Smooth muscle cell (in vitro differentiated cells): ENCODE data around the gene RFC5. TPM values are rescaled to one million over a fixed set of nuclear protein-coding genes. Genes with fewer than 3 reads are reported as not detected.
"Not testable (repeated sequence)": the region's sequence is repeated elsewhere in the genome, so short reads cannot be mapped to it uniquely, and the experiment has no call there.

Experiments
- DNase-seq: peaks from one replicate; lab custom pipeline; 2025; ENCODE audit not compliant: unreplicated experiment; lab: John Stamatoyannopoulos, UW
- H2AFZ ChIP-seq: fragments of 200-600 bp; sonication (generic); 2 replicates; pipeline ENCODE4 v1.6.0; 2016; ENCODE audit warnings: antibody characterized with exemption, low read depth, mild to moderate bottlenecking
- H3F3A ChIP-seq: fragments of 200-600 bp; sonication (generic); 2 replicates; pipeline ENCODE4 v1.6.0; 2017; ENCODE audit warnings: antibody characterized with exemption, low read depth
- H3K27ac ChIP-seq: fragments of 200-600 bp; sonication (generic); 2 replicates; pipeline ENCODE4 v1.5.1; 2016; ENCODE audit warnings: low read depth, mild to moderate bottlenecking
- H3K27me3 ChIP-seq: fragments of 200-600 bp; sonication (generic); 2 replicates; pipeline ENCODE4 v1.6.1; 2016; ENCODE audit warnings: low read depth, mild to moderate bottlenecking
- H3K36me3 ChIP-seq: fragments of 200-600 bp; sonication (generic); 2 replicates; pipeline ENCODE4 v1.5.1; 2016; ENCODE audit warnings: low read depth
- H3K4me1 ChIP-seq: fragments of 200-600 bp; sonication (generic); 2 replicates; pipeline ENCODE4 v1.5.1; 2016; ENCODE audit warnings: low read depth
- H3K4me2 ChIP-seq: fragments of 200-600 bp; sonication (generic); 2 replicates; pipeline ENCODE4 v1.6.0; 2016; ENCODE audit warnings: mild to moderate bottlenecking
- H3K4me3 ChIP-seq: fragments of 200-600 bp; sonication (generic); 2 replicates; pipeline ENCODE4 v1.5.1; 2016; ENCODE audit warnings: mild to moderate bottlenecking
- H3K79me2 ChIP-seq: fragments of 200-600 bp; sonication (generic); 2 replicates; pipeline ENCODE4 v1.6.0; 2016; ENCODE audit warnings: low read depth, mild to moderate bottlenecking
- H3K9ac ChIP-seq: fragments of 200-600 bp; sonication (generic); 2 replicates; pipeline ENCODE4 v1.6.0; 2016; ENCODE audit warnings: low read depth
- H3K9me3 ChIP-seq: fragments of 200-600 bp; sonication (generic); replicated peaks from 2 replicates; pipeline ENCODE4 v1.5.1; 2016; ENCODE audit warnings: low read depth
- H4K20me1 ChIP-seq: fragments of 200-600 bp; sonication (generic); 2 replicates; pipeline ENCODE4 v1.6.0; 2016; ENCODE audit warnings: low read depth
- WGBS: methylation state at CpG from one replicate; pipeline ENCODE4 v1.1.7; 2016; ENCODE audit warnings: low lambda C conversion rate; 5-methylcytosine and 5-hydroxymethylcytosine counted together
- polyA plus RNA-seq: library from polyadenylated mRNA; unstranded; fragments of >200 nt; fragmentation: Nextera tagmentation; extraction: Ambion mirVana; gene quantifications from 2 replicates; pipeline ENCODE4 v1.2.1, GENCODE V29; 2016
- total RNA-seq: library from RNA; depleted of rRNA; stranded (reverse); fragments of >200 nt; gene quantifications from 2 replicates; pipeline ENCODE4 v1.2.3, GENCODE V29; 2014
- TF ChIP-seq, protein P1 (sequence below): fragments of 200-600 bp; sonication (generic); IDR thresholded peaks from 2 replicates; pipeline ENCODE4 v1.5.1; 2017; ENCODE audit warnings: borderline replicate concordance, mild to moderate bottlenecking, antibody characterized with exemption; ENCODE audit not compliant: insufficient read depth, poor library complexity, severe bottlenecking

Gene RFC5
- total and polyA plus RNA-seq, 2 experiments from 2014 or later, result 16.4 to 27.1 TPM

GRCh38 chr12:118015944-118016343 lies 559 bp upstream of the RFC5 start:
- Histone ChIP-seq H4K20me1 (no peaks in the 10 kb centered on the region), H3K4me2 (peak overlapping the region; percentile 98), H3K4me3 (peak overlapping the region; percentile 93), H3K27me3 (no peaks in the 10 kb centered on the region), H3K4me1 (peaks cover 10% of the 10 kb centered on the region), H3F3A (no peaks in the 10 kb centered on the region), H3K36me3 (no peaks in the 10 kb centered on the region), H3K9ac (no peak overlapping the region), H3K79me2 (peaks cover 7% of the 10 kb centered on the region), H2AFZ (peak overlapping the region; percentile 96), H3K9me3 (no peaks in the 10 kb centered on the region), H3K27ac (no peak overlapping the region)
- WGBS, result 56% methylated on average over 9 of the region's 9 CpGs
- TF ChIP-seq, protein P1, sequence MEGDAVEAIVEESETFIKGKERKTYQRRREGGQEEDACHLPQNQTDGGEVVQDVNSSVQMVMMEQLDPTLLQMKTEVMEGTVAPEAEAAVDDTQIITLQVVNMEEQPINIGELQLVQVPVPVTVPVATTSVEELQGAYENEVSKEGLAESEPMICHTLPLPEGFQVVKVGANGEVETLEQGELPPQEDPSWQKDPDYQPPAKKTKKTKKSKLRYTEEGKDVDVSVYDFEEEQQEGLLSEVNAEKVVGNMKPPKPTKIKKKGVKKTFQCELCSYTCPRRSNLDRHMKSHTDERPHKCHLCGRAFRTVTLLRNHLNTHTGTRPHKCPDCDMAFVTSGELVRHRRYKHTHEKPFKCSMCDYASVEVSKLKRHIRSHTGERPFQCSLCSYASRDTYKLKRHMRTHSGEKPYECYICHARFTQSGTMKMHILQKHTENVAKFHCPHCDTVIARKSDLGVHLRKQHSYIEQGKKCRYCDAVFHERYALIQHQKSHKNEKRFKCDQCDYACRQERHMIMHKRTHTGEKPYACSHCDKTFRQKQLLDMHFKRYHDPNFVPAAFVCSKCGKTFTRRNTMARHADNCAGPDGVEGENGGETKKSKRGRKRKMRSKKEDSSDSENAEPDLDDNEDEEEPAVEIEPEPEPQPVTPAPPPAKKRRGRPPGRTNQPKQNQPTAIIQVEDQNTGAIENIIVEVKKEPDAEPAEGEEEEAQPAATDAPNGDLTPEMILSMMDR, result no peak
- DNase-seq, result no peak

GRCh38 chr12:118017926-118018325 lies 1.4 kb downstream of the RFC5 start:
- H3K79me2 ChIP-seq, result peaks cover 7% of the 10 kb centered on the region
- no peaks in the 10 kb centered on the region for H3K36me3 ChIP-seq
- H3K4me1 ChIP-seq, result peaks cover 10% of the 10 kb centered on the region
- no peaks in the 10 kb centered on the region for H3K9me3 ChIP-seq
- no peaks in the 10 kb centered on the region for H3F3A ChIP-seq
- no peak overlapping the region for H3K27ac ChIP-seq
- H3K9ac ChIP-seq, result no peak overlapping the region
- H2AFZ ChIP-seq, result no peak overlapping the region
- no peak for DNase-seq
- no peak overlapping the region for H3K4me3 ChIP-seq
- H3K27me3 ChIP-seq, result no peaks in the 10 kb centered on the region
- H4K20me1 ChIP-seq, result no peaks in the 10 kb centered on the region
- H3K4me2 ChIP-seq, result no peak overlapping the region
- TF ChIP-seq, protein P1, result no peak

DNA sequence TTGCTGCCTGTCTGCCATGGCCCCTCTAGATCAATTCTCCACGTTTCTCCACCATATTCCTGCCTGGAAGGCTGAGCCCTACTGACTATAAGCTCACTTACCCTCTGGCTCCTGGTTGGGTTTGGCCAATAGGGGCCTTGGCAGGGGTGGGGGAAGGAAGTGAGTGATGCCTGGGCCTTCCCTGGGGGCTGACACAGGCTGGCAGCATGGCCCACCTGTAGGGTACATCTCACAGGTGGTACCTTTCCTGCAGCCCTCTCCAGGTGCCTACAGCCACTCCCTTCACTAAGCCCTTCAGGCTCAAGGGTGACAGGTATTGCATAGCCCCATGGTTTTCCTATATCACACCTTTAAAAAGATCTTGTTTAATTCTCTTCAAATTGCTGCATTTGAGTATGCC lies 3.5 kb downstream of the RFC5 start:
- DNase-seq, result no peak
- no peak overlapping the region for H3K9ac ChIP-seq
- TF ChIP-seq, protein P1, result no peak
- no peaks in the 10 kb centered on the region for H4K20me1 ChIP-seq
- no peaks in the 10 kb centered on the region for H3F3A ChIP-seq
- H3K36me3 ChIP-seq, result no peaks in the 10 kb centered on the region
- no peak overlapping the region for H3K27ac ChIP-seq
- H3K4me1 ChIP-seq, result peaks cover 10% of the 10 kb centered on the region
- H2AFZ ChIP-seq, result no peak overlapping the region
- H3K79me2 ChIP-seq, result peaks cover 7% of the 10 kb centered on the region
- H3K9me3 ChIP-seq, result no peaks in the 10 kb centered on the region
- H3K4me3 ChIP-seq, result no peak overlapping the region
- no peaks in the 10 kb centered on the region for H3K27me3 ChIP-seq
- H3K4me2 ChIP-seq, result no peak overlapping the region
- 88% methylated on average over 1 of the region's 1 CpG for WGBS

GRCh38 chr12:118022097-118022727 lies 5.7 kb downstream of the RFC5 start:
- H3K4me1 ChIP-seq, H4K20me1 ChIP-seq, H3K79me2 ChIP-seq, H3K4me3 ChIP-seq, H2AFZ ChIP-seq, H3K4me2 ChIP-seq, H3K9ac ChIP-seq, H3F3A ChIP-seq, H3K27me3 ChIP-seq, H3K36me3 ChIP-seq, H3K9me3 ChIP-seq, H3K27ac ChIP-seq, DNase-seq: not testable (repeated sequence)
- 84% methylated on average over 13 of the region's 13 CpGs for WGBS
